Stomach smooth muscle (tissue), 2 donors: Measurements from ENCODE around the gene GRAP.
"Not testable (repeated sequence)": the region's sequence is repeated elsewhere in the genome, so short reads cannot be mapped to it uniquely, and the experiment has no call there.

Source experiments
- H3K27ac ChIP-seq: one replicate; pipeline ENCODE4 v1.7.0; 2013; ENCODE audit warnings: mild to moderate bottlenecking, low read length, inconsistent platforms
- H3K27me3 ChIP-seq, 2 donors: one replicate each; pipeline ENCODE4 v1.7.0; 2013; ENCODE audit warnings: low read length in 2 of 2; ENCODE audit not compliant: insufficient read depth in 2 of 2, control insufficient read depth in 1 of 2
- H3K36me3 ChIP-seq, 2 donors: one replicate each; pipeline ENCODE4 v1.7.0; 2013; ENCODE audit warnings: low read length in 2 of 2; ENCODE audit not compliant: control insufficient read depth in 2 of 2, insufficient read depth in 2 of 2
- H3K4me1 ChIP-seq: one replicate; pipeline ENCODE4 v1.7.0; 2013; ENCODE audit warnings: low read length; ENCODE audit not compliant: control insufficient read depth, insufficient read depth
- H3K4me3 ChIP-seq, 2 donors: one replicate each; pipeline ENCODE4 v1.7.0; 2013; ENCODE audit warnings: low read length in 2 of 2
- H3K9ac ChIP-seq, 2 donors: one replicate each; pipeline ENCODE4 v1.7.0; 2013; ENCODE audit warnings: low read length in 2 of 2, mild to moderate bottlenecking in 1 of 2
- H3K9me3 ChIP-seq, 2 donors: one replicate each; pipeline ENCODE4 v1.7.0; 2013; ENCODE audit warnings: low read length in 2 of 2; ENCODE audit not compliant: control insufficient read depth in 2 of 2
- donor health status: healthy.
- donor health status: Pancreatic carcinoma.

Gene GRAP

DNA sequence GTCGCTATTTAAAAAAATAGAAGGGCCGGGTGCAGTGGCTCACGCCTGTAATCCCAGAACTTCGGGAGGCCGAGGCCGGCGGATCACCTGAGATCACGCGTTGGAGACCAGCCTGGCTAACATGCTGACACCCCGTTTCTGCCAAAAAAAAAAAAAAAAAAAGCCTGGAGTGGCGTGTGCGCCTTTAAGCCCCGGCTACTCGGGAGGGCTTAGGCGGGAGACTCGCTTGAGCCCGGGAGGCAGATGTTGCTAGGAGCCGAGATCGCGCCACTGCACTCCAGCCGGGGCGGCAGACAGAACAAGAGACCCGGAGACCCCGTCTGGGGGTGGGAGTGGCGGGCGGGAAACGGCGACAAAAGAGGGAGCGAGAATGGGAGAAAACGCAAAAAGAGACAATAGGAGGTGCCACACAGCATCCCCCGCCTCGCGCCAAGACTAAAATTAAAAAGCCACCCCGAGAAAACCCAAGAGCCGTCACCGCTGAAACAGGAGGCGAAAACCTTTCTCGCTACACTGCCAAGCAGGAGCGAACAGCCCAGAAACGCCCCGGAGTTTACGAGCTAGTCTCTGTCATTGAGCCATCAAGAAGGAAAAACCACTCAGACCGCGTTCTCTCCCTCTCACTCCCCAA lies 16.7 kb upstream of the GRAP start:
- not testable (repeated sequence) for H3K4me3 ChIP-seq, H3K36me3 ChIP-seq, H3K4me1 ChIP-seq, H3K27me3 ChIP-seq, H3K27ac ChIP-seq, H3K9ac ChIP-seq, H3K9me3 ChIP-seq

GRCh38 chr17:19062718-19063325 lies 16.1 kb upstream of the GRAP start:
- H3K9me3 ChIP-seq, H3K27ac ChIP-seq: not testable (repeated sequence)

DNA sequence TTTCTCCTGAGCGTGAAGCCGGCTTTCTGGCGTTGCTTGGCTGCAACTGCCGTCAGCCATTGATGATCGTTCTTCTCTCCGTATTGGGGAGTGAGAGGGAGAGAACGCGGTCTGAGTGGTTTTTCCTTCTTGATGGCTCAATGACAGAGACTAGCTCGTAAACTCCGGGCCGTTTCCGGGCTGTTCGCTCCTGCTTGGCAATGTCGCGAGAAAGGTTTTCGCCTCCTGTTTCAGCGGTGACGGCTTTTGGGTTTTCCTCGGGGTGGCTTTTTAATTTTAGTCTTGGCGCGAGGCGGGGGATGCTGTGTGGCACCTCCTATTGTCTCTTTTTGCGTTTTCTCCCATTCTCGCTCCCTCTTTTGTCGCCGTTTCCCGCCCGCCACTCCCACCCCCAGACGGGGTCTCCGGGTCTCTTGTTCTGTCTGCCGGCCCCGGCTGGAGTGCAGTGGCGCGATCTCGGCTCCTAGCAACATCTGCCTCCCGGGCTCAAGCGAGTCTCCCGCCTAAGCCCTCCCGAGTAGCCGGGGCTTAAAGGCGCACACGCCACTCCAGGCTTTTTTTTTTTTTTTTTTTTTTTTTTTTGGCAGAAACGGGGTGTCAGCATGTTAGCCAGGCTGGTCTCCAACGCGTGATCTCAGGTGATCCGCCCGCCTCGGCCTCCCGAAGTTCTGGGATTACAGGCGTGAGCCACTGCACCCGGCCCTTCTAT lies 15.4 kb upstream of the GRAP start:
- not testable (repeated sequence) for H3K27me3 ChIP-seq, H3K4me1 ChIP-seq, H3K9ac ChIP-seq, H3K4me3 ChIP-seq, H3K27ac ChIP-seq, H3K9me3 ChIP-seq, H3K36me3 ChIP-seq

More at GRCh38 chr17:19062718-19063325, 16.1 kb upstream of the GRAP start:
- not testable (repeated sequence) for H3K9ac ChIP-seq, H3K4me3 ChIP-seq, H3K27me3 ChIP-seq, H3K4me1 ChIP-seq, H3K36me3 ChIP-seq

GRCh38 chr17:19055447-19055846 lies 8.7 kb upstream of the GRAP start:
- H3K4me1 ChIP-seq, H3K9me3 ChIP-seq, H3K4me3 ChIP-seq, H3K9ac ChIP-seq, H3K27ac ChIP-seq, H3K36me3 ChIP-seq, H3K27me3 ChIP-seq: not testable (repeated sequence)

- not testable (repeated sequence) for H3K27me3 ChIP-seq, H3K4me1 ChIP-seq, H3K9ac ChIP-seq, H3K9me3 ChIP-seq, H3K4me3 ChIP-seq, H3K27ac ChIP-seq, H3K36me3 ChIP-seq
Measured at GRCh38 chr17:19048826-19049225, 2.1 kb upstream of the GRAP start.

- not testable (repeated sequence) for H3K27ac ChIP-seq, H3K4me3 ChIP-seq, H3K27me3 ChIP-seq, H3K9ac ChIP-seq, H3K36me3 ChIP-seq, H3K9me3 ChIP-seq, H3K4me1 ChIP-seq
Measured at GRCh38 chr17:19047510-19047909, 753 bp upstream of the GRAP start.

GRCh38 chr17:19044643-19045042 lies 2.1 kb downstream of the GRAP start:
- not testable (repeated sequence) for H3K9me3 ChIP-seq, H3K9ac ChIP-seq, H3K27me3 ChIP-seq, H3K4me1 ChIP-seq, H3K27ac ChIP-seq, H3K4me3 ChIP-seq, H3K36me3 ChIP-seq

GRCh38 chr17:19043032-19043431 lies 3.7 kb downstream of the GRAP start:
- not testable (repeated sequence) for H3K9me3 ChIP-seq, H3K4me3 ChIP-seq, H3K9ac ChIP-seq, H3K4me1 ChIP-seq, H3K36me3 ChIP-seq, H3K27me3 ChIP-seq, H3K27ac ChIP-seq

- H3K36me3 ChIP-seq, H3K27me3 ChIP-seq, H3K27ac ChIP-seq, H3K4me3 ChIP-seq, H3K9ac ChIP-seq, H3K9me3 ChIP-seq, H3K4me1 ChIP-seq: not testable (repeated sequence)
Measured at GRCh38 chr17:19042369-19042768, 4.4 kb downstream of the GRAP start.

- H3K4me3 ChIP-seq, H3K27me3 ChIP-seq, H3K9ac ChIP-seq, H3K27ac ChIP-seq, H3K9me3 ChIP-seq, H3K36me3 ChIP-seq, H3K4me1 ChIP-seq: not testable (repeated sequence)
Measured at GRCh38 chr17:19041871-19042270, 4.9 kb downstream of the GRAP start.

- H3K36me3 ChIP-seq, H3K27ac ChIP-seq, H3K4me1 ChIP-seq, H3K9me3 ChIP-seq, H3K9ac ChIP-seq, H3K27me3 ChIP-seq, H3K4me3 ChIP-seq: not testable (repeated sequence)
Measured at GRCh38 chr17:19040350-19040749, 6.4 kb downstream of the GRAP start.
